OCI-LY7 (cell line): ENCODE measurements around the gene GSK3A. TPM values are rescaled to one million over a fixed set of nuclear protein-coding genes. Genes with fewer than 3 reads are reported as not detected.

Experiments used
- BruUV-seq: library from RNA; stranded (reverse); fragments of 400-500 nt; replicated peaks from 2 replicates; lab custom pipeline; 2021; lab: Mats Ljungman, UMichigan
- CTCF ChIA-PET: fragments of 300-600 bp; sonication (Branson Sonifier 250); formaldehyde crosslinking; loops from one replicate; lab custom pipeline; 2022; ENCODE audit warnings: antibody characterized with exemption; ENCODE audit not compliant: unreplicated experiment; lab: Charles Lee
- POLR2A ChIA-PET: fragments of 300-600 bp; sonication (Branson Sonifier 250); formaldehyde crosslinking; loops from one replicate; lab custom pipeline; 2022; ENCODE audit warnings: antibody characterized with exemption; lab: Charles Lee
- DNase-seq: peaks from one replicate; pipeline ENCODE4 v3.0.0-alpha.2; 2015; ENCODE audit warnings: low spot score
- H2AFZ ChIP-seq: fragments of 200-600 bp; sonication (generic), shearing (Covaris generic); 2 replicates; pipeline ENCODE4 v1.6.1; 2014; ENCODE audit warnings: mild to moderate bottlenecking, antibody characterized with exemption, low read length, moderate library complexity
- H3K27ac ChIP-seq: fragments of 200-600 bp; sonication (generic); 2 replicates; pipeline ENCODE4 v1.5.1; 2014; ENCODE audit warnings: mixed run types, low read depth, mild to moderate bottlenecking, moderate library complexity, low read length, inconsistent platforms; ENCODE audit not compliant: poor library complexity, severe bottlenecking
- H3K36me3 ChIP-seq: fragments of 200-600 bp; sonication (generic); 2 replicates; pipeline ENCODE4 v1.6.1; 2014; ENCODE audit warnings: mild to moderate bottlenecking, antibody characterized with exemption, low read length, moderate library complexity, mixed read lengths; ENCODE audit not compliant: insufficient read depth
- H3K4me1 ChIP-seq: fragments of 200-600 bp; sonication (generic); 2 replicates; pipeline ENCODE4 v1.5.1; 2014; ENCODE audit warnings: mild to moderate bottlenecking, low read length; ENCODE audit not compliant: insufficient read depth, poor library complexity, severe bottlenecking
- H3K4me2 ChIP-seq: fragments of 200-600 bp; sonication (generic); 2 replicates; pipeline ENCODE4 v1.6.1; 2014; ENCODE audit warnings: mild to moderate bottlenecking, low read length
- H3K4me3 ChIP-seq: fragments of 200-600 bp; sonication (generic); 2 replicates; pipeline ENCODE4 v1.5.1; 2014; ENCODE audit warnings: mild to moderate bottlenecking, low read depth, low read length; ENCODE audit not compliant: poor library complexity, severe bottlenecking
- H3K79me2 ChIP-seq: fragments of 200-600 bp; sonication (generic); 2 replicates; pipeline ENCODE4 v1.6.1; 2016; ENCODE audit warnings: low read depth, mild to moderate bottlenecking, low read length, moderate library complexity, mixed read lengths; ENCODE audit not compliant: insufficient read depth
- H3K9me2 ChIP-seq: fragments of 200-600 bp; sonication (generic); 2 replicates; pipeline ENCODE4 v1.6.1; 2016; ENCODE audit warnings: mild to moderate bottlenecking, low read length, mixed read lengths; ENCODE audit not compliant: insufficient read depth
- H3K9me3 ChIP-seq: fragments of 200-600 bp; sonication (generic); 2 replicates; pipeline ENCODE4 v1.6.1; 2014; ENCODE audit warnings: mild to moderate bottlenecking, mixed run types, low read length, mixed read lengths
- H4K20me1 ChIP-seq: fragments of 200-600 bp; sonication (generic); 2 replicates; pipeline ENCODE4 v1.6.1; 2014; ENCODE audit warnings: mild to moderate bottlenecking, antibody characterized with exemption, low read length, moderate library complexity, mixed read lengths; ENCODE audit not compliant: insufficient read depth
- EZH2phosphoT487 ChIP-seq: fragments of 200-600 bp; sonication (generic); IDR thresholded peaks from 2 replicates; pipeline ENCODE4 v1.6.1; 2018; ENCODE audit warnings: low read depth, borderline replicate concordance, mild to moderate bottlenecking, mixed run types, antibody characterized with exemption, low read length, moderate library complexity, mixed read lengths
- intact Hi-C: fragments of 100-400 bp; cut with micrococcal nuclease; formaldehyde crosslinking; loops from one replicate; pipeline ENCODE4 v1.10.0; 2022; ENCODE audit not compliant: unreplicated experiment
- total RNA-seq, 2 experiments: library from RNA; depleted of rRNA in 1 of 2; stranded (reverse); fragments of >200 nt in 1 of 2; shearing (Covaris generic) in 1 of 2; gene quantifications; 2 replicates each; pipeline ENCODE4 v1.2.3, GENCODE V29; 2014 to 2022
- TF ChIP-seq, protein P1 (sequence below): fragments of 200-600 bp; sonication (generic); conservative IDR thresholded peaks from 2 replicates; pipeline ENCODE4 v1.5.1; 2014; ENCODE audit warnings: mild to moderate bottlenecking, antibody characterized with exemption, low read length, moderate library complexity, mixed read lengths

Gene GSK3A
- total RNA-seq, 2 experiments from 2014 or later: 20.9 to 29.2 TPM

DNA sequence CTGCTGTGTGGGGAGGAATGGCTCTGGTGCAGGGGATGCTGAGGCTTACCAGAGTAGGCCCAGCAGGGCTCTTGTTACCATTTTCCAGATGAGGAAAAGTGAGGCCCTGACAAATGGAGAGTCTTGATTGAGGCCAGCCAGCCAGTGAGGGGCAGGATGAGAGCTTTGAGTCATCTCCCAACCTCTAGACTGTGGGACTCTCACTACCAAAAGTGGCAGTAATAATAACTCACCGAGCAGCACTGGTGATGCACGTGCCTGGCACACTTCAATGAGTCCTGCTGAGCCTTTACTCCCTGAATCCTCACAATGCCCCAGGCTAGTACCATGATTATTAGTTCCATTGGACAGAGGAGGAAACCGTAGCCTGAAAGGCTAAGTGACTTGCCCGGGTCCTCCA is 34.4 kb upstream of the GSK3A start:
- 0 out of 2 replicates have a peak, but pooled peaks cover 8% of the 10 kb centered on the region for H3K36me3 ChIP-seq
- H3K9me3 ChIP-seq: no peaks in the 10 kb centered on the region
- H3K4me1 ChIP-seq: peaks cover 25% of the 10 kb centered on the region
- no peak overlapping the region for H3K4me2 ChIP-seq
- H3K9me2 ChIP-seq: no peaks in the 10 kb centered on the region
- ChIA-PET POLR2A (no interaction called here), CTCF (no interaction called here)
- H2AFZ ChIP-seq: no peak overlapping the region
- H4K20me1 ChIP-seq: no peaks in the 10 kb centered on the region
- no peak overlapping the region for H3K4me3 ChIP-seq
- intact Hi-C loops: no loop called here
- BruUV-seq: no TSS peak
- H3K27ac ChIP-seq: no peak overlapping the region
- no peaks in the 10 kb centered on the region for H3K79me2 ChIP-seq
- TF ChIP-seq, protein P1, sequence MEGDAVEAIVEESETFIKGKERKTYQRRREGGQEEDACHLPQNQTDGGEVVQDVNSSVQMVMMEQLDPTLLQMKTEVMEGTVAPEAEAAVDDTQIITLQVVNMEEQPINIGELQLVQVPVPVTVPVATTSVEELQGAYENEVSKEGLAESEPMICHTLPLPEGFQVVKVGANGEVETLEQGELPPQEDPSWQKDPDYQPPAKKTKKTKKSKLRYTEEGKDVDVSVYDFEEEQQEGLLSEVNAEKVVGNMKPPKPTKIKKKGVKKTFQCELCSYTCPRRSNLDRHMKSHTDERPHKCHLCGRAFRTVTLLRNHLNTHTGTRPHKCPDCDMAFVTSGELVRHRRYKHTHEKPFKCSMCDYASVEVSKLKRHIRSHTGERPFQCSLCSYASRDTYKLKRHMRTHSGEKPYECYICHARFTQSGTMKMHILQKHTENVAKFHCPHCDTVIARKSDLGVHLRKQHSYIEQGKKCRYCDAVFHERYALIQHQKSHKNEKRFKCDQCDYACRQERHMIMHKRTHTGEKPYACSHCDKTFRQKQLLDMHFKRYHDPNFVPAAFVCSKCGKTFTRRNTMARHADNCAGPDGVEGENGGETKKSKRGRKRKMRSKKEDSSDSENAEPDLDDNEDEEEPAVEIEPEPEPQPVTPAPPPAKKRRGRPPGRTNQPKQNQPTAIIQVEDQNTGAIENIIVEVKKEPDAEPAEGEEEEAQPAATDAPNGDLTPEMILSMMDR: no peak
- TF ChIP-seq EZH2phosphoT487: no peak
- no peak for DNase-seq

DNA sequence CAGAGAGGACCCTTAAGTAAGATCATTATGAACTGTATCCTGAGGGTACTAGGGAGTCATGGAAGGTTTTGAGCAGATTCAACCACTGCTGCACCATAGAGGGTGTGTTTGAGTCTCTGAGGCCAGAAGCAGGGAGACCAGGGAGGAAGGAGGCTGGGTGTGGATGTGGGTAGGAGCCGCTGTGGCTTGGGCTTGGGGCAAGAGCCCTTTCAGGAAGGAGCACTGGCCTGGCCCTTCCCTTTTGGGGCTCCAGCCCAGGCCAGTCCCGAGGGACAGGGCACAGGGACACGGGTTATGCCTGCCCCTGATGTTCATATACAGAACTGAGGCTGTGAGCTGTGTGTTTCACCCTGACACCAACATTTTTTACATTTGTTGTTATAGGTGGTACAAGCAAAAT is 33.9 kb upstream of the GSK3A start:
- Histone ChIP-seq H3K79me2 (no peaks in the 10 kb centered on the region), H3K36me3 (0 out of 2 replicates have a peak, but pooled peaks cover 8% of the 10 kb centered on the region), H2AFZ (no peak overlapping the region), H3K4me3 (no peak overlapping the region), H3K4me1 (peaks cover 24% of the 10 kb centered on the region), H3K4me2 (no peak overlapping the region), H3K9me3 (no peaks in the 10 kb centered on the region), H3K9me2 (no peaks in the 10 kb centered on the region), H3K27ac (no peak overlapping the region), H4K20me1 (no peaks in the 10 kb centered on the region)
- ChIA-PET POLR2A (no interaction called here), CTCF (no interaction called here)
- BruUV-seq: no TSS peak
- DNase-seq: no peak
- intact Hi-C loops: no loop called here
- TF ChIP-seq, protein P1: no peak
- no peak for TF ChIP-seq EZH2phosphoT487

DNA sequence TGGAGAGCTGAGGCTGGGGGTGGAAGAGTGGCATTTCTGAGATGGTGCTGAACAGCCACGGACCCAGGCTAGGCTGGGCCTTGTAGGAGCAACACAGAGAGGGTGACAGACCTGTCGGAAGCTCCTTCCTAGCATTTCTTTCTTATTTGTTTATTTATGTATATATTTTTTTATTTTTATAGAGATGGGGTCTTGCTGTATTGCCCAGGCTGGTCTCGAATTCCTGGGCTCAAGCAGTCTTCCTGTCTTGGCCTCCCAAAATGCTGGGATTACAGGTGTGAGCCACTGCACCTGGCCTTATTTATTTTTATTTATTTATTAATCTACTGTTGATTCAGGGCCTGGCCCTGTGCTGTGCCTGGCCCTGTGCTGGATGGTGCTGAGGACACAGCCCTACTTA is 33.1 kb upstream of the GSK3A start:
- no peak overlapping the region for H3K27ac ChIP-seq
- no peaks in the 10 kb centered on the region; the same call in 1 of the 2 replicates for H3K79me2 ChIP-seq
- H3K9me2 ChIP-seq: no peaks in the 10 kb centered on the region
- H3K4me3 ChIP-seq: no peak overlapping the region
- DNase-seq: no peak
- BruUV-seq: no TSS peak
- POLR2A ChIA-PET: no interaction called here
- no peak for TF ChIP-seq EZH2phosphoT487
- TF ChIP-seq, protein P1: no peak
- no peak overlapping the region for H3K4me2 ChIP-seq
- H3K4me1 ChIP-seq: peaks cover 29% of the 10 kb centered on the region
- intact Hi-C loops: no loop called here
- H4K20me1 ChIP-seq: no peaks in the 10 kb centered on the region
- H3K36me3 ChIP-seq: 0 out of 2 replicates have a peak, but pooled peaks cover 8% of the 10 kb centered on the region
- CTCF ChIA-PET: no interaction called here
- no peaks in the 10 kb centered on the region for H3K9me3 ChIP-seq
- H2AFZ ChIP-seq: no peak overlapping the region
